H9 (cell line): ENCODE measurements around the gene DBH. TPM values are rescaled to one million over a fixed set of nuclear protein-coding genes. Genes with fewer than 3 reads are reported as not detected.

Experiments
- DNase-seq: peaks from one replicate; pipeline ENCODE4 v3.0.0-alpha.2; 2017
- H2AFZ ChIP-seq: one replicate; pipeline ENCODE4 v1.6.1; 2013; ENCODE audit warnings: mild to moderate bottlenecking, low read length, control low read depth, moderate library complexity
- H2AK5ac ChIP-seq: 2 replicates; pipeline ENCODE4 v1.6.1; 2013; ENCODE audit warnings: low read length, control low read depth, mixed read lengths; ENCODE audit not compliant: insufficient read length
- H2BK120ac ChIP-seq: one replicate; pipeline ENCODE4 v1.6.1; 2013; ENCODE audit warnings: low read depth, mild to moderate bottlenecking, low read length, control low read depth, inconsistent platforms; ENCODE audit not compliant: poor library complexity, severe bottlenecking
- H2BK12ac ChIP-seq: 2 replicates; pipeline ENCODE4 v1.6.1; 2013; ENCODE audit warnings: low read length, control low read depth, mixed read lengths, low read depth; ENCODE audit not compliant: insufficient read length
- H2BK15ac ChIP-seq: 2 replicates; pipeline ENCODE4 v1.6.1; 2013; ENCODE audit warnings: low read depth, low read length, control low read depth
- H2BK20ac ChIP-seq: one replicate; pipeline ENCODE4 v1.6.1; 2013; ENCODE audit warnings: low read depth, mild to moderate bottlenecking, low read length, control low read depth, inconsistent platforms; ENCODE audit not compliant: poor library complexity, severe bottlenecking
- H2BK5ac ChIP-seq: 2 replicates; pipeline ENCODE4 v1.6.1; 2013; ENCODE audit warnings: low read length, control low read depth, mixed read lengths; ENCODE audit not compliant: insufficient read length
- H3K14ac ChIP-seq: 2 replicates; pipeline ENCODE4 v1.6.1; 2013; ENCODE audit warnings: low read length, control low read depth; ENCODE audit not compliant: insufficient read depth
- H3K18ac ChIP-seq: 2 replicates; pipeline ENCODE4 v1.6.1; 2013; ENCODE audit warnings: low read depth, mild to moderate bottlenecking, mixed read lengths, low read length, control low read depth; ENCODE audit not compliant: insufficient read length
- H3K23ac ChIP-seq: 2 replicates; pipeline ENCODE4 v1.6.1; 2013; ENCODE audit warnings: low read length, control low read depth, mixed read lengths, low read depth; ENCODE audit not compliant: insufficient read length
- H3K23me2 ChIP-seq: 2 replicates; pipeline ENCODE4 v1.6.1; 2013; ENCODE audit warnings: low read depth, mild to moderate bottlenecking, mixed read lengths, low read length, control low read depth; ENCODE audit not compliant: insufficient read length, poor library complexity, severe bottlenecking
- H3K27ac ChIP-seq: 2 replicates; pipeline ENCODE4 v1.5.1; 2013; ENCODE audit warnings: low read length, control low read depth, mixed read lengths, low read depth; ENCODE audit not compliant: insufficient read length
- H3K27me3 ChIP-seq: 2 replicates; pipeline ENCODE4 v1.6.1; 2013; ENCODE audit warnings: low read length, control low read depth, inconsistent platforms; ENCODE audit not compliant: insufficient read depth
- H3K4ac ChIP-seq: 2 replicates; pipeline ENCODE4 v1.6.1; 2013; ENCODE audit warnings: low read depth, mild to moderate bottlenecking, control low read depth, inconsistent platforms, low read length, moderate library complexity
- H3K4me1 ChIP-seq: 2 replicates; pipeline ENCODE4 v1.6.1; 2013; ENCODE audit warnings: low read length, control low read depth, inconsistent platforms; ENCODE audit not compliant: insufficient read depth
- H3K4me2 ChIP-seq: 2 replicates; pipeline ENCODE4 v1.6.1; 2013; ENCODE audit warnings: low read length, control low read depth, mixed read lengths; ENCODE audit not compliant: insufficient read length, insufficient read depth
- H3K56ac ChIP-seq: 2 replicates; pipeline ENCODE4 v1.6.1; 2013; ENCODE audit warnings: low read depth, mild to moderate bottlenecking, mixed read lengths, low read length, control low read depth; ENCODE audit not compliant: insufficient read length
- H3K79me1 ChIP-seq: 2 replicates; pipeline ENCODE4 v1.6.1; 2013; ENCODE audit warnings: low read depth, mild to moderate bottlenecking, moderate library complexity, low read length, control low read depth, inconsistent platforms; ENCODE audit not compliant: insufficient read depth, poor library complexity, severe bottlenecking
- H3K79me2 ChIP-seq: 2 replicates; pipeline ENCODE4 v1.6.1; 2013; ENCODE audit warnings: low read length, control low read depth, inconsistent platforms; ENCODE audit not compliant: insufficient read depth
- H3K9ac ChIP-seq: 2 replicates; pipeline ENCODE4 v1.6.1; 2013; ENCODE audit warnings: low read length, control low read depth, mixed read lengths; ENCODE audit not compliant: insufficient read length; ENCODE audit errors: extremely low read depth
- H3K9me3 ChIP-seq: one replicate; pipeline ENCODE4 v1.6.1; 2013; ENCODE audit warnings: low read depth, low read length, inconsistent platforms; ENCODE audit not compliant: control insufficient read depth
- H3T11ph ChIP-seq: one replicate; pipeline ENCODE4 v1.6.1; 2013; ENCODE audit warnings: mild to moderate bottlenecking, low read length, control low read depth, inconsistent platforms
- H4K20me1 ChIP-seq: one replicate; pipeline ENCODE4 v1.6.1; 2013; ENCODE audit not compliant: control insufficient read depth, insufficient read length, insufficient read depth
- H4K5ac ChIP-seq: 2 replicates; pipeline ENCODE4 v1.6.1; 2013; ENCODE audit warnings: low read depth, mild to moderate bottlenecking, mixed read lengths, low read length, control low read depth; ENCODE audit not compliant: insufficient read length
- H4K8ac ChIP-seq: replicated peaks from 2 replicates; pipeline ENCODE4 v1.6.1; 2013; ENCODE audit warnings: low read length, control low read depth, mixed read lengths, low read depth; ENCODE audit not compliant: insufficient read length
- H4K91ac ChIP-seq: 2 replicates; pipeline ENCODE4 v1.6.1; 2013; ENCODE audit warnings: low read depth, mild to moderate bottlenecking, moderate library complexity, mixed read lengths, low read length, control low read depth; ENCODE audit not compliant: insufficient read length
- H3K27ac Mint-ChIP-seq, 3 experiments: 2 replicates in 2 of 3; 3 replicates in 1 of 3; pipeline ENCODE4 v1.8.0; 2020 to 2021; ENCODE audit warnings: mixed read lengths in 3 of 3, mild to moderate bottlenecking in 1 of 3, moderate library complexity in 1 of 3
- H3K27me3 Mint-ChIP-seq: 2 replicates; pipeline ENCODE4 v1.8.0; 2021; ENCODE audit warnings: low read depth, mild to moderate bottlenecking, moderate library complexity, mixed read lengths
- H3K36me3 Mint-ChIP-seq, 3 experiments: 2 replicates in 2 of 3; 3 replicates in 1 of 3; pipeline ENCODE4 v1.8.0; 2020 to 2021; ENCODE audit warnings: low read depth in 3 of 3, mixed read lengths in 3 of 3; ENCODE audit not compliant: insufficient read depth in 1 of 3
- H3K4me1 Mint-ChIP-seq, 2 experiments: 2 replicates each; pipeline ENCODE4 v1.8.0; 2020; ENCODE audit warnings: mixed read lengths in 2 of 2
- H3K4me3 Mint-ChIP-seq, 2 experiments: 2 replicates in 1 of 2; 3 replicates in 1 of 2; pipeline ENCODE4 v1.8.0; 2020 to 2021; ENCODE audit warnings: mild to moderate bottlenecking in 2 of 2, mixed read lengths in 2 of 2, moderate library complexity in 1 of 2
- H3K9me3 Mint-ChIP-seq, 2 experiments: 2 replicates in 1 of 2; 3 replicates in 1 of 2; pipeline ENCODE4 v1.8.0; 2020; ENCODE audit warnings: mild to moderate bottlenecking in 2 of 2, mixed read lengths in 2 of 2, moderate library complexity in 1 of 2
- CTCF ChIP-seq: fragments of 200-600 bp; sonication (generic); conservative IDR thresholded peaks from 3 replicates; pipeline ENCODE4 v1.8.0; 2021; ENCODE audit warnings: antibody characterized with exemption, mild to moderate bottlenecking
- WGBS: extraction: QIAGEN DNeasy Blood & Tissue Kit; methylation state at CpG from one replicate; pipeline ENCODE4 v1.1.7; 2013; ENCODE audit warnings: missing lambda C conversion rate, low lambda C conversion rate, mixed read lengths; ENCODE audit not compliant: insufficient read length; ENCODE audit errors: extremely low coverage; 5-methylcytosine and 5-hydroxymethylcytosine counted together
- total RNA-seq: library from RNA; stranded (reverse); gene quantifications from 2 replicates; pipeline ENCODE4 v1.2.1, GENCODE V29; 2021

DBH gene
- total RNA-seq, 1 experiment from 2014 or later: not detected

- H3K36me3 Mint-ChIP-seq: no peaks in the 10 kb centered on the region; a peak in 1 of 7 replicates
- Histone ChIP-seq H4K91ac (no peak overlapping the region), H3T11ph (no peak overlapping the region), H3K4me1 (no peaks in the 10 kb centered on the region), H2BK120ac (no peak overlapping the region), H4K8ac (no peak overlapping the region), H3K23me2 (no peaks in the 10 kb centered on the region), H2BK5ac (no peak overlapping the region), H3K27me3 (no peaks in the 10 kb centered on the region), H3K27ac (no peak overlapping the region), H3K56ac (no peak overlapping the region), H3K9ac (no peak overlapping the region), H3K18ac (no peak overlapping the region), H3K79me1 (no peaks in the 10 kb centered on the region), H2BK15ac (no peak overlapping the region), H3K4ac (no peak overlapping the region), H4K20me1 (no peaks in the 10 kb centered on the region), H3K23ac (no peak overlapping the region), H3K4me2 (no peak overlapping the region), H3K14ac (no peak overlapping the region), H4K5ac (no peak overlapping the region), H3K79me2 (no peaks in the 10 kb centered on the region), H2BK20ac (no peak overlapping the region), H2BK12ac (no peak overlapping the region), H2AK5ac (no peak overlapping the region), H3K9me3 (no peaks in the 10 kb centered on the region), H2AFZ (no peak overlapping the region)
- no peaks in the 10 kb centered on the region for H3K9me3 Mint-ChIP-seq
- no peaks in the 10 kb centered on the region; the same call in 1 of the 2 replicates for H3K27me3 Mint-ChIP-seq
- H3K4me1 Mint-ChIP-seq: peaks cover 5 to 10% of the 10 kb centered on the region in 2 experiments
- no peak for TF ChIP-seq CTCF
- DNase-seq: no peak
- no CpG with 5 or more reads among the region's 21 CpGs for WGBS
- H3K4me3 Mint-ChIP-seq: no peak overlapping the region
- H3K27ac Mint-ChIP-seq: peak overlapping the region in 1 of 3 experiments; percentile 90; a peak in 2 of 7 replicates
Measured at GRCh38 chr9:133680250-133680975, 44.2 kb downstream of the DBH start.
